ENCODE data around the gene AVPI1.
"Not testable (repeated sequence)": the region's sequence is repeated elsewhere in the genome, so short reads cannot be mapped to it uniquely, and the experiment has no call there.

Gene AVPI1

GRCh38 chr10:97711640-97712572 lies 24.9 kb upstream of the AVPI1 start:
- no peak for DNase-seq

GRCh38 chr10:97708976-97709946 lies 22.2 kb upstream of the AVPI1 start:
- no peak for DNase-seq

- DNase-seq = no peak
Observed at GRCh38 chr10:97708167-97708566, 21.1 kb upstream of the AVPI1 start.

- DNase-seq = no peak
Observed at GRCh38 chr10:97707134-97707861, 20.3 kb upstream of the AVPI1 start.

- DNase-seq = no peak
Observed at GRCh38 chr10:97705006-97705670, 18.1 kb upstream of the AVPI1 start.

GRCh38 chr10:97704341-97704740 lies 17.3 kb upstream of the AVPI1 start:
- DNase-seq = no peak

- DNase-seq = no peak
Observed at GRCh38 chr10:97703398-97704067, 16.5 kb upstream of the AVPI1 start.

- no peak for DNase-seq
Observed at GRCh38 chr10:97701438-97702069, 14.5 kb upstream of the AVPI1 start.

GRCh38 chr10:97698072-97698655 lies 11.1 kb upstream of the AVPI1 start:
- not testable (repeated sequence) for DNase-seq

GRCh38 chr10:97690133-97690532 lies 3.1 kb upstream of the AVPI1 start:
- no peak for DNase-seq

- DNase-seq = no peak
Observed at GRCh38 chr10:97689559-97690020, 2.5 kb upstream of the AVPI1 start.

- DNase-seq = no peak
Observed at GRCh38 chr10:97687785-97688781, 1.0 kb upstream of the AVPI1 start.

- no peak for DNase-seq
Observed at GRCh38 chr10:97686301-97686961, 610 bp downstream of the AVPI1 start.

- no peak for DNase-seq
Observed at GRCh38 chr10:97685395-97685958, 1.6 kb downstream of the AVPI1 start.

- DNase-seq = no peak
Observed at GRCh38 chr10:97684866-97685394, 2.1 kb downstream of the AVPI1 start.

- DNase-seq = not testable (repeated sequence)
Observed at GRCh38 chr10:97684368-97684713, 2.7 kb downstream of the AVPI1 start.

GRCh38 chr10:97683556-97684367 lies 3.3 kb downstream of the AVPI1 start:
- no peak for DNase-seq
